Peyer's patch (tissue), 4 donors: ENCODE results near the gene SFRP5.

ENCODE experiments used
- POLR2A ChIP-seq, 2 donors: fragments of 450-650 bp; IDR thresholded peaks; one replicate each; pipeline ENCODE4 v1.5.1; 2017; ENCODE audit warnings: antibody characterized with exemption in 2 of 2, mild to moderate bottlenecking in 2 of 2, moderate library complexity in 2 of 2
- TF ChIP-seq, protein P1 (sequence below), 6 experiments: fragments of 450-650 bp in 4 of 6; fragments of 200-600 bp in 2 of 6; sonication (generic) in 1 of 6; IDR thresholded peaks; one replicate each; pipeline ENCODE4 v1.5.1; 2017 to 2019; ENCODE audit warnings: antibody characterized with exemption in 6 of 6, mild to moderate bottlenecking in 3 of 6, moderate library complexity in 1 of 6

- TF ChIP-seq, protein P1, sequence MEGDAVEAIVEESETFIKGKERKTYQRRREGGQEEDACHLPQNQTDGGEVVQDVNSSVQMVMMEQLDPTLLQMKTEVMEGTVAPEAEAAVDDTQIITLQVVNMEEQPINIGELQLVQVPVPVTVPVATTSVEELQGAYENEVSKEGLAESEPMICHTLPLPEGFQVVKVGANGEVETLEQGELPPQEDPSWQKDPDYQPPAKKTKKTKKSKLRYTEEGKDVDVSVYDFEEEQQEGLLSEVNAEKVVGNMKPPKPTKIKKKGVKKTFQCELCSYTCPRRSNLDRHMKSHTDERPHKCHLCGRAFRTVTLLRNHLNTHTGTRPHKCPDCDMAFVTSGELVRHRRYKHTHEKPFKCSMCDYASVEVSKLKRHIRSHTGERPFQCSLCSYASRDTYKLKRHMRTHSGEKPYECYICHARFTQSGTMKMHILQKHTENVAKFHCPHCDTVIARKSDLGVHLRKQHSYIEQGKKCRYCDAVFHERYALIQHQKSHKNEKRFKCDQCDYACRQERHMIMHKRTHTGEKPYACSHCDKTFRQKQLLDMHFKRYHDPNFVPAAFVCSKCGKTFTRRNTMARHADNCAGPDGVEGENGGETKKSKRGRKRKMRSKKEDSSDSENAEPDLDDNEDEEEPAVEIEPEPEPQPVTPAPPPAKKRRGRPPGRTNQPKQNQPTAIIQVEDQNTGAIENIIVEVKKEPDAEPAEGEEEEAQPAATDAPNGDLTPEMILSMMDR (IDR thresholded peaks at IDR 0.05), result no peak
- TF ChIP-seq POLR2A (IDR thresholded peaks at IDR 0.05), result no peak
Observed at GRCh38 chr10:97818572-97818971, 46.8 kb upstream of the SFRP5 start.
